Heart right ventricle (tissue), 16 donors: ENCODE measurements around the gene RAD23B. TPM values are rescaled to one million over a fixed set of nuclear protein-coding genes. Genes with fewer than 3 reads are reported as not detected.

Experiments
- ATAC-seq, 8 donors: fragments of 200-7000 bp; cut with Tn5 transposase; one replicate each; pipeline ENCODE4 v1.9.1; 2020; ENCODE audit warnings: mild to moderate bottlenecking in 8 of 8, moderate library complexity in 8 of 8, moderate number of reproducible peaks in 1 of 8
- DNase-seq, 2 donors: peaks; one replicate each; pipeline ENCODE4 v3.0.0-alpha.2; 2020
- H3K27ac ChIP-seq, 10 donors: fragments of 200-600 bp; sonication (generic) in 2 of 10; one replicate each; pipeline versions ENCODE4 v1.5.0 to v1.8.0; 2020 to 2022; ENCODE audit warnings: mild to moderate bottlenecking in 3 of 10
- H3K27me3 ChIP-seq, 7 donors: fragments of 200-600 bp; one replicate each; pipeline ENCODE4 v1.8.0; 2021 to 2022; ENCODE audit warnings: mild to moderate bottlenecking in 2 of 7
- H3K36me3 ChIP-seq, 9 donors: fragments of 200-600 bp; sonication (generic) in 1 of 9; one replicate each; pipeline versions ENCODE4 v1.5.0 to v1.8.0; 2020 to 2022; ENCODE audit warnings: mild to moderate bottlenecking in 2 of 9
- H3K4me1 ChIP-seq, 9 donors: fragments of 200-600 bp; sonication (generic) in 1 of 9; one replicate each; pipeline versions ENCODE4 v1.5.0 to v1.8.0; 2020 to 2022; ENCODE audit warnings: mild to moderate bottlenecking in 4 of 9
- H3K4me3 ChIP-seq, 10 donors: fragments of 200-600 bp; sonication (generic) in 2 of 10; one replicate each; pipeline versions ENCODE4 v1.5.0 to v1.8.0; 2020 to 2022; ENCODE audit warnings: mild to moderate bottlenecking in 7 of 10, moderate library complexity in 2 of 10
- H3K9me3 ChIP-seq, 11 donors: fragments of 200-600 bp in 10 of 11; sonication (generic) in 2 of 11; one replicate each; pipeline versions ENCODE4 v1.5.0 to v1.8.0; 2013 to 2022; ENCODE audit warnings: mild to moderate bottlenecking in 2 of 11, control low read depth in 1 of 11, moderate library complexity in 1 of 11
- CTCF ChIP-seq, 9 donors: fragments of 200-600 bp; sonication (generic) in 2 of 9; IDR thresholded peaks; one replicate each; pipeline versions ENCODE4 v1.5.0 to v1.8.0; 2021 to 2022; ENCODE audit warnings: antibody characterized with exemption in 9 of 9, mild to moderate bottlenecking in 5 of 9, moderate library complexity in 1 of 9
- WGBS, 2 donors: extraction: QIAGEN DNeasy Blood & Tissue Kit; methylation state at CpG; one replicate each; pipeline ENCODE4 v1.1.7; 2013; ENCODE audit warnings: inconsistent platforms in 1 of 2; 5-methylcytosine and 5-hydroxymethylcytosine counted together
- intact Hi-C, 10 donors: fragments of 100-400 bp; cut with DNase I; formaldehyde crosslinking; loops; one replicate each; pipeline versions ENCODE4 v1.11.1 to v1.14.2; 2022
- long read RNA-seq, 3 donors: library from polyadenylated mRNA; unstranded; transcript quantifications; one replicate each; pipeline ENCODE4 v2.0.0, GENCODE V29; 2020 to 2021
- polyA plus RNA-seq, 2 donors: library from polyadenylated mRNA; stranded (reverse); fragments of 200-250 nt; gene quantifications; one replicate each; pipeline ENCODE4 v1.2.3, GENCODE V29; 2013
- total RNA-seq, 10 donors: library from RNA; stranded (reverse); fragmentation: NEBNext Ultra II Directional in 3 of 10; extraction: Animal tissue kit (Norgen Biotek cat#: 25700) in 3 of 10; gene quantifications; one replicate each; pipeline versions ENCODE4 v1.2.1 to v1.2.4, GENCODE V29; 2021 to 2023
- donor health status: Arrhythmogenic right ventricular cardiomyopathy.
- donor health status: ischemic (EF 13 %, LVEDD 7.1; RV severe dilation, severe dysfunction).
- donor health status: healthy with polysubstance abuse.
- donor health status: DM: no; HTN: yes; CAD: no.
- donor health status: DM: no; HTN: no; CAD: no.
- donor health status: ischemic (EF 25% LVEDD 6.9; RV normal size, moderate dysfunction).
- donor health status: ischemic (EF 25% LVEDD 5.7; RV mildly dilated, moderate dysfunction).
- donor health status: healthy.
- donor health status: DM: yes; HTN: yes; CAD: no.
- donor health status: Ischemic cardiomyopathy.
- donor health status: ischemic (EF 35%, LVEDD 5.7; RV mildly dilated, moderate dysfunction).
- donor health status: nonischemic (EF 11% LVEDD 7.7; RV severe dilation, severe dysfunction).
- donor health status: DM: yes; HTN: yes; CAD: no.
- donor health status: PGD.
- donor health status: ischemic (EF 29% LVEDD 5.4; RV normal size, mild dysfunction).
- donor health status: nonischemic (EF 23%, LVEDD 6.1; RV moderate dilation, normal function).

The RAD23B gene
- total RNA-seq (100 to 1,000 TPM in 7 of 10 donors, 10 to 100 TPM in 3; 85.5 to 122 (median 106) TPM), polyA plus RNA-seq (10 to 100 TPM; 41.7 to 57.1 TPM)
- long read RNA-seq, donor 1, partial matches to known transcripts = 1 of 9 reads
- long read RNA-seq, donor 1, other reads (novel, unspliced or antisense) = 8 of 9 reads
- long read RNA-seq, donor 2, partial matches to known transcripts = 1 of 9 reads
- long read RNA-seq, donor 2, other reads (novel, unspliced or antisense) = 8 of 9 reads
- long read RNA-seq, donor 3, full-length matches to known transcripts = 1 of 9 reads
- long read RNA-seq, donor 3, partial matches to known transcripts = 0 of 9 reads
- long read RNA-seq, donor 3, other reads (novel, unspliced or antisense) = 8 of 9 reads

GRCh38 chr9:107282759-107283622 is at the start of gene RAD23B:
RAD23B (plus strand) TSS chr9:107283279; CDS start chr9:107283630, 351 bp downstream.
- intact Hi-C loops = loop anchor here in 2 of 10 donors (5.0 to 10.0 kb wide), 3 partner anchors 34 to 62 kb away; no protein-coding TSS in a partner anchor
- DNase-seq (peak; percentile 98 to 99), ATAC-seq (peak; percentile 96 to 99 (median 98))
- Histone ChIP-seq H3K27ac (peak within 1 kb of the TSS; percentile 97 to 100 (median 99)), H3K27me3 (no peaks in the 10 kb centered on the region), H3K36me3 (no peaks in the 10 kb centered on the region), H3K4me3 (peak within 1 kb of the TSS; percentile 68 to 98 (median 92)), H3K4me1 (peaks cover 0 to 49% (median 41%) of the 10 kb centered on the region in 9 donors), H3K9me3 (no peaks in the 10 kb centered on the region)
- 0% methylated on average over 82 to 98 of the region's 101 CpGs for WGBS, 2 donors
- TF ChIP-seq CTCF (IDR thresholded peaks at IDR 0.05) = peak in 1 of 9 donors; percentile 2

GRCh38 chr9:107235765-107236442 is 47.2 kb upstream of the RAD23B start:
- ATAC-seq = no peak
- Histone ChIP-seq H3K27ac (no peak overlapping the region), H3K27me3 (peaks cover 0 to 9% (median 0%) of the 10 kb centered on the region in 7 donors), H3K4me1 (no peaks in the 10 kb centered on the region), H3K36me3 (no peaks in the 10 kb centered on the region), H3K9me3 (no peaks in the 10 kb centered on the region), H3K4me3 (no peak overlapping the region)
- 91 to 96% methylated on average over 3 of the region's 3 CpGs for WGBS, 2 donors
- intact Hi-C loops = loop anchor here in 4 of 10 donors (5.0 kb wide), 1 partner anchor 106 kb away; no protein-coding TSS in a partner anchor
- no peak for DNase-seq
- no peak for TF ChIP-seq CTCF (IDR thresholded peaks at IDR 0.05)

GRCh38 chr9:107237873-107238272 is 45.2 kb upstream of the RAD23B start:
- Histone ChIP-seq H3K4me1 (no peaks in the 10 kb centered on the region), H3K27ac (no peak overlapping the region), H3K36me3 (no peaks in the 10 kb centered on the region), H3K4me3 (no peak overlapping the region), H3K27me3 (no peaks in the 10 kb centered on the region), H3K9me3 (no peaks in the 10 kb centered on the region)
- DNase-seq (no peak), ATAC-seq (no peak)
- intact Hi-C loops = loop anchor here in 4 of 10 donors (5.0 kb wide), 1 partner anchor 104 kb away; no protein-coding TSS in a partner anchor
- no peak for TF ChIP-seq CTCF (IDR thresholded peaks at IDR 0.05)
- 88 to 96% methylated on average over 6 of the region's 6 CpGs for WGBS, 2 donors

GRCh38 chr9:107239474-107239873 is 43.6 kb upstream of the RAD23B start:
- Histone ChIP-seq H3K4me1 (no peaks in the 10 kb centered on the region), H3K27ac (no peak overlapping the region), H3K36me3 (no peaks in the 10 kb centered on the region), H3K4me3 (no peak overlapping the region), H3K9me3 (no peaks in the 10 kb centered on the region), H3K27me3 (no peaks in the 10 kb centered on the region)
- WGBS, 2 donors = 54% methylated on average over 2 of the region's 2 CpGs
- DNase-seq = no peak
- intact Hi-C loops = loop anchor here in 6 of 10 donors (1.0 to 5.0 kb wide), 2 partner anchors 102 to 103 kb away; no protein-coding TSS in a partner anchor
- ATAC-seq = peak in 1 of 8 donors; percentile 62
- TF ChIP-seq CTCF (IDR thresholded peaks at IDR 0.05) = peak in 7 of 9 donors; percentile 34 to 58 (median 50)
